DND-41 (cell line): Measurements from ENCODE around the gene PBX3.

Source experiments
- ATAC-seq: fragments of 200-7000 bp; cut with Tn5 transposase; 3 replicates; pipeline ENCODE4 v1.9.1; 2021; ENCODE audit warnings: low read depth; ENCODE audit not compliant: insufficient read depth
- DNase-seq: peaks from one replicate; pipeline ENCODE4 v3.0.0-alpha.2; 2020
- H2AFZ ChIP-seq: 2 replicates; pipeline ENCODE4 v1.6.0; 2012; ENCODE audit warnings: low read depth, low read length
- H3K27ac ChIP-seq: 2 replicates; pipeline ENCODE4 v1.5.1; 2012; ENCODE audit warnings: low read length, inconsistent platforms
- H3K27me3 ChIP-seq: fragments of 200-600 bp; sonication (generic); 2 replicates; pipeline ENCODE4 v1.6.0; 2012; ENCODE audit warnings: low read length, mild to moderate bottlenecking, inconsistent platforms; ENCODE audit not compliant: insufficient read depth, poor library complexity
- H3K36me3 ChIP-seq: 2 replicates; pipeline ENCODE4 v1.5.1; 2012; ENCODE audit warnings: low read length, inconsistent platforms; ENCODE audit not compliant: insufficient read depth
- H3K4me1 ChIP-seq: 2 replicates; pipeline ENCODE4 v1.5.1; 2012; ENCODE audit warnings: mild to moderate bottlenecking, low read length; ENCODE audit not compliant: insufficient read depth
- H3K4me2 ChIP-seq: 2 replicates; pipeline ENCODE4 v1.6.0; 2012; ENCODE audit warnings: mild to moderate bottlenecking, moderate library complexity, low read length, inconsistent platforms; ENCODE audit not compliant: insufficient read depth
- H3K4me3 ChIP-seq, 2 experiments: fragments of 200-600 bp in 1 of 2; shearing (Covaris generic) in 1 of 2; 2 replicates each; pipeline ENCODE4 v1.5.1; 2012 to 2016; ENCODE audit warnings: inconsistent platforms in 2 of 2, low read length in 2 of 2, mild to moderate bottlenecking in 2 of 2, low read depth in 1 of 2, moderate library complexity in 1 of 2
- H3K79me2 ChIP-seq: 2 replicates; pipeline ENCODE4 v1.6.0; 2012; ENCODE audit warnings: low read length, inconsistent platforms; ENCODE audit not compliant: insufficient read depth
- H3K9ac ChIP-seq: 2 replicates; pipeline ENCODE4 v1.6.0; 2012; ENCODE audit warnings: low read depth, mild to moderate bottlenecking, inconsistent platforms, low read length, moderate library complexity
- H3K9me3 ChIP-seq: 2 replicates; pipeline ENCODE4 v1.5.1; 2012; ENCODE audit warnings: low read length, moderate library complexity, mild to moderate bottlenecking, inconsistent platforms; ENCODE audit not compliant: insufficient read depth, severe bottlenecking
- H4K20me1 ChIP-seq: 2 replicates; pipeline ENCODE4 v1.6.0; 2012; ENCODE audit warnings: low read length; ENCODE audit not compliant: insufficient read depth
- EZH2 ChIP-seq: IDR thresholded peaks from 3 replicates; pipeline ENCODE4 v1.6.1; 2012; ENCODE audit warnings: borderline replicate concordance, low read depth, mild to moderate bottlenecking, moderate library complexity, low read length, inconsistent platforms; ENCODE audit not compliant: severe bottlenecking
- TF ChIP-seq, protein P1 (sequence below): IDR thresholded peaks from 2 replicates; pipeline ENCODE4 v1.5.1; 2012; ENCODE audit warnings: borderline replicate concordance, low read length, moderate library complexity, mild to moderate bottlenecking; ENCODE audit not compliant: poor library complexity, severe bottlenecking; ENCODE audit errors: extremely low read depth

The PBX3 gene

GRCh38 chr9:125986966-125987365 lies 239.8 kb downstream of the PBX3 start:
- Histone ChIP-seq H3K36me3 (no peaks in the 10 kb centered on the region), H3K9ac (no peak overlapping the region), H3K27ac (no peak overlapping the region), H2AFZ (no peak overlapping the region), H4K20me1 (no peaks in the 10 kb centered on the region), H3K4me1 (no peaks in the 10 kb centered on the region), H3K4me3 (no peak overlapping the region), H3K4me2 (no peak overlapping the region), H3K27me3 (no peaks in the 10 kb centered on the region), H3K79me2 (no peaks in the 10 kb centered on the region), H3K9me3 (no peaks in the 10 kb centered on the region)
- no peak for ATAC-seq
- TF ChIP-seq, protein P1, sequence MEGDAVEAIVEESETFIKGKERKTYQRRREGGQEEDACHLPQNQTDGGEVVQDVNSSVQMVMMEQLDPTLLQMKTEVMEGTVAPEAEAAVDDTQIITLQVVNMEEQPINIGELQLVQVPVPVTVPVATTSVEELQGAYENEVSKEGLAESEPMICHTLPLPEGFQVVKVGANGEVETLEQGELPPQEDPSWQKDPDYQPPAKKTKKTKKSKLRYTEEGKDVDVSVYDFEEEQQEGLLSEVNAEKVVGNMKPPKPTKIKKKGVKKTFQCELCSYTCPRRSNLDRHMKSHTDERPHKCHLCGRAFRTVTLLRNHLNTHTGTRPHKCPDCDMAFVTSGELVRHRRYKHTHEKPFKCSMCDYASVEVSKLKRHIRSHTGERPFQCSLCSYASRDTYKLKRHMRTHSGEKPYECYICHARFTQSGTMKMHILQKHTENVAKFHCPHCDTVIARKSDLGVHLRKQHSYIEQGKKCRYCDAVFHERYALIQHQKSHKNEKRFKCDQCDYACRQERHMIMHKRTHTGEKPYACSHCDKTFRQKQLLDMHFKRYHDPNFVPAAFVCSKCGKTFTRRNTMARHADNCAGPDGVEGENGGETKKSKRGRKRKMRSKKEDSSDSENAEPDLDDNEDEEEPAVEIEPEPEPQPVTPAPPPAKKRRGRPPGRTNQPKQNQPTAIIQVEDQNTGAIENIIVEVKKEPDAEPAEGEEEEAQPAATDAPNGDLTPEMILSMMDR: no peak
- TF ChIP-seq EZH2: no peak
- DNase-seq: no peak

DNA sequence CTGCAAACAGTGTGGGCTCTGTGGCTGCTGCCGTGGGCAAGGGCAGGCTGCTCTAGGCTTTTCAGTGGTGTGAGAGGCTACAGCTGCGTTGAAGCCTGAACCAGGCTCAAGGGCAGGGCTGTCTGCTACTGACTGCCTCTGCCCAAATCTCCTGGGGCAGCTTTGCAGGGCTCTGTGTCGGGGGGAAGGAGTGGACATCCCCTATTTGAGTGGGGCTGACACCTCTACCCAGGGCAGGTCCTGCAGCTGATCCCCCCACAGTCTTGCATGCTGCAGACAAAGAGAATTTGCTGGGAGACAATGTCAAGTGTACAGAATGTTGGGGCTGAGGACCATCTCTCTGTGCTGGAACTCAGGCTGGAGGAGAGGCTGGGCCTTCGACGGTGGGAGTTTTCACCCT lies 240.2 kb downstream of the PBX3 start:
- Histone ChIP-seq H3K79me2 (no peaks in the 10 kb centered on the region), H3K27me3 (no peaks in the 10 kb centered on the region), H3K36me3 (no peaks in the 10 kb centered on the region), H3K9me3 (no peaks in the 10 kb centered on the region), H3K9ac (no peak overlapping the region), H4K20me1 (no peaks in the 10 kb centered on the region), H3K27ac (no peak overlapping the region), H3K4me3 (no peak overlapping the region), H2AFZ (no peak overlapping the region), H3K4me2 (no peak overlapping the region), H3K4me1 (no peaks in the 10 kb centered on the region)
- no peak for TF ChIP-seq EZH2
- TF ChIP-seq, protein P1: no peak
- ATAC-seq: no peak
- DNase-seq: no peak

DNA sequence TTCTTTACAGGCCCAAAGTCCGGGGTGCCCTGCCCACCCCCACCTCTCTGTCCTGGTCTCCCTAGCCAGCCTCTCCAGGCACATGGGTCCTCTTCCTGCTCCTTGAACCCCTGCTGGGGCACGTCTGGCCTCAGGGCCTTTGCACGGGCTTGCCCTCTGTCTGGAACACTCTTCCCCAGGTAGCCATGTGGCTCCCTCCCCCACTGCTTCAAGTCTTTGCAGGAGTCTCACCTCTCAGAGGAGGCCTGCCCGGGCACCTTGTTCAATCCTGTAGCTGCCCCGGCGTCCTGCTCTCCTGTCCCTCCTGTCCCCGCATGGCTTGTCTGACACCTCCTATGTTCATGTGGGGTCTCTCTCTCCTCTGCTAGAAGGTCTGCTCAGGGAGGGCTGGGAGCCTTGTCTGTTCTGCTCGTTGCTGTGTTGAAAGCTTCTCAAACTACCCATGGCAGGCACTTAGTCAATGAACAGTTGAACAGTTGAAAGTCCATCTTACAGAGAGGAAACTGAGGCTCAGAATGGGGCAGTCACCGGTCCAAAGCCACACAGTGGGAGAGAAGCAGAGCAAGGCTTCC lies 241.4 kb downstream of the PBX3 start:
- H3K36me3 ChIP-seq: no peaks in the 10 kb centered on the region
- no peak overlapping the region for H3K27ac ChIP-seq
- H2AFZ ChIP-seq: no peak overlapping the region
- no peak for ATAC-seq
- H3K4me2 ChIP-seq: no peak overlapping the region
- DNase-seq: no peak
- no peaks in the 10 kb centered on the region for H3K4me1 ChIP-seq
- H3K79me2 ChIP-seq: no peaks in the 10 kb centered on the region
- H3K9ac ChIP-seq: no peak overlapping the region
- H3K4me3 ChIP-seq: no peak overlapping the region
- no peaks in the 10 kb centered on the region for H4K20me1 ChIP-seq
- no peaks in the 10 kb centered on the region for H3K9me3 ChIP-seq
- TF ChIP-seq, protein P1: no peak
- TF ChIP-seq EZH2: no peak
- H3K27me3 ChIP-seq: no peaks in the 10 kb centered on the region

- Histone ChIP-seq H4K20me1 (no peaks in the 10 kb centered on the region), H3K9me3 (no peaks in the 10 kb centered on the region), H3K4me2 (no peak overlapping the region), H3K36me3 (no peaks in the 10 kb centered on the region), H3K4me3 (no peak overlapping the region), H3K79me2 (no peaks in the 10 kb centered on the region), H3K27me3 (no peaks in the 10 kb centered on the region), H3K9ac (no peak overlapping the region), H2AFZ (no peak overlapping the region), H3K4me1 (no peaks in the 10 kb centered on the region), H3K27ac (no peak overlapping the region)
- TF ChIP-seq EZH2: no peak
- TF ChIP-seq, protein P1: no peak
- no peak for ATAC-seq
- no peak for DNase-seq
These were observed 241.9 kb downstream of the PBX3 start for GRCh38 chr9:125989090-125989501.
